ENCODE measurements around the gene ANXA6. TPM values are rescaled to one million over a fixed set of nuclear protein-coding genes. Genes with fewer than 3 reads are reported as not detected.

Gene ANXA6
- total RNA-seq, 1 experiment from 2014 or later: 95.9 TPM

DNA sequence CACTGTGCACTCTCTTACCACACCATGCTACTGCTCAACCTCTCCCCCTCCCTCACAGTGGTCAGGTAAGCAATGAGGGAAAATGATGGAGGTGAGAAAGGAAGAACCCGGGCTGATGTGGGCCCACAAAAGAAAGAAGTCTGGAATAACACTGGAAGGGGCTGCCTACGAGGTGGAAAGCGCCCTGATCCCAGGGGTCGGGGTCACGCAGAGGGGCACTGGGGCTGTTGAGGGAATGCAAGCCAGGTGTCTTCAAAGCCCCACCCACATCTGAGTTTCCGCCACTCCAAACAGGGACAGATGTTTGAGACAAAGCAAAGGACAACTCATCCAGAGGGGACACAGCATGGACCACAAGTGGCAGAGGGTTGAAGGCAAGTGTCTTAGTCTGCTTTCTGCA is 81.0 kb downstream of the ANXA6 start:
- ChIA-PET CTCF (no interaction called here), POLR2A (ENCODE audit: low non-redundant PET) (no interaction called here)
- no peaks in the 10 kb centered on the region for H3K9me3 ChIP-seq (ENCODE audit: low read depth, low read length, poor library complexity, severe bottlenecking)
- no peak overlapping the region for H3K4me3 ChIP-seq (ENCODE audit: low read depth, low read length, poor library complexity, severe bottlenecking)
- H3K27ac ChIP-seq (ENCODE audit: low read depth, low read length, poor library complexity, severe bottlenecking): no peak overlapping the region
- no peak for TF ChIP-seq CTCF (conservative IDR thresholded peaks at IDR 0.05; ENCODE audit: low read depth, low read length)
- TF ChIP-seq EZH2 (IDR thresholded peaks at IDR 0.05; ENCODE audit: borderline replicate concordance, low read depth, low read length, poor library complexity, severe bottlenecking): no peak
- H3K36me3 ChIP-seq (ENCODE audit: insufficient read depth, low read length, poor library complexity, severe bottlenecking): no peaks in the 10 kb centered on the region
- peaks cover 2% of the 10 kb centered on the region for H3K4me1 ChIP-seq (ENCODE audit: insufficient read depth, low read length, poor library complexity, severe bottlenecking)
- intact Hi-C loops (cut with micrococcal nuclease; ENCODE audit: unreplicated experiment): no loop called here
- H3K27me3 ChIP-seq (replicated peaks; ENCODE audit: insufficient read depth, low read depth, low read length, poor library complexity): no peaks in the 10 kb centered on the region
- no TSS peak for BruUV-seq (replicated peaks)
- DNase-seq (ENCODE audit: low spot score): no peak

DNA sequence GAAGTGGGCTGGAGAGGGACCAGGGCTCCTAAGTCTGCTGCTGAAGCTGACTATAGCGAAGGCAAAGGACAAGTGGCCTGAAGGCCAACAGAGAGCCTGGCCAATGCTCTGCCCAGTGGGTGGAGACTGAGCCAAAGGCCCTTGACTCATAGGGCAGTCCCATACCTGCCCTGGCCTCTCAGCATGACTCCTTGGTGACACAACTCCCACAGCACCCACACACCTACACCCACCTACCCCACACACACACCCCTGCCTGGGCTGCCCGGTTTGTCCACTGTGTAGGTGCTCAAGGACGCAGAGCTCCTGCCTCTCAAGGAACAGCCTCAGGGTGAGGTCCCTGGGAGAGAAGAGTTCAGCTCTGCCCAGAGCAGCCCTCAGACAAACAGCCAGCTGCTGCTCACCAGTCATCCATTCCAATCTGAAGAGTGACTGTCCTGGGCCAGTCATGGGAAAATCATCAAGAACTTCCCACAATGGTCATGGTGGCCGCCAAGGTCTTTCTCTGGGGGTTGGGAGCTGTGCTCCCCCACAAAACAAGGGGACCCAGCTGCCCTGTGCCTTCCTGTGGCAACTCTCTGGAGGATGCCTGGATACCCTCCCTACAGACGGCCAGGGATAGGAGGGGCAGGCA is 81.8 kb downstream of the ANXA6 start:
- Histone ChIP-seq H3K36me3 (ENCODE audit: insufficient read depth, low read length, poor library complexity, severe bottlenecking) (no peaks in the 10 kb centered on the region), H3K27me3 (replicated peaks; ENCODE audit: insufficient read depth, low read depth, low read length, poor library complexity) (no peaks in the 10 kb centered on the region), H3K4me1 (ENCODE audit: insufficient read depth, low read length, poor library complexity, severe bottlenecking) (no peaks in the 10 kb centered on the region), H3K9me3 (ENCODE audit: low read depth, low read length, poor library complexity, severe bottlenecking) (no peaks in the 10 kb centered on the region), H3K4me3 (ENCODE audit: low read depth, low read length, poor library complexity, severe bottlenecking) (no peak overlapping the region), H3K27ac (ENCODE audit: low read depth, low read length, poor library complexity, severe bottlenecking) (no peak overlapping the region)
- TF ChIP-seq CTCF (conservative IDR thresholded peaks at IDR 0.05; ENCODE audit: low read depth, low read length) (no peak), EZH2 (IDR thresholded peaks at IDR 0.05; ENCODE audit: borderline replicate concordance, low read depth, low read length, poor library complexity, severe bottlenecking) (no peak)
- ChIA-PET POLR2A (ENCODE audit: low non-redundant PET) (no interaction called here), CTCF (no interaction called here)
- DNase-seq (ENCODE audit: low spot score): no peak
- intact Hi-C loops (cut with micrococcal nuclease; ENCODE audit: unreplicated experiment): no loop called here
- no TSS peak for BruUV-seq (replicated peaks)

GRCh38 chr5:151074557-151074956 is 83.0 kb downstream of the ANXA6 start:
- BruUV-seq (replicated peaks): no TSS peak
- Histone ChIP-seq H3K27me3 (replicated peaks; ENCODE audit: insufficient read depth, low read depth, low read length, poor library complexity) (no peaks in the 10 kb centered on the region), H3K4me1 (ENCODE audit: insufficient read depth, low read length, poor library complexity, severe bottlenecking) (no peaks in the 10 kb centered on the region), H3K4me3 (ENCODE audit: low read depth, low read length, poor library complexity, severe bottlenecking) (no peak overlapping the region), H3K9me3 (ENCODE audit: low read depth, low read length, poor library complexity, severe bottlenecking) (no peaks in the 10 kb centered on the region), H3K27ac (ENCODE audit: low read depth, low read length, poor library complexity, severe bottlenecking) (no peak overlapping the region), H3K36me3 (ENCODE audit: insufficient read depth, low read length, poor library complexity, severe bottlenecking) (no peaks in the 10 kb centered on the region)
- TF ChIP-seq EZH2 (IDR thresholded peaks at IDR 0.05; ENCODE audit: borderline replicate concordance, low read depth, low read length, poor library complexity, severe bottlenecking) (no peak), CTCF (conservative IDR thresholded peaks at IDR 0.05; ENCODE audit: low read depth, low read length) (no peak)
- ChIA-PET CTCF (no interaction called here), POLR2A (ENCODE audit: low non-redundant PET) (no interaction called here)
- intact Hi-C loops (cut with micrococcal nuclease; ENCODE audit: unreplicated experiment): no loop called here
- DNase-seq (ENCODE audit: low spot score): no peak

Measured in A673 (cell line).